T-cell (primary cell): ENCODE measurements around the gene MAP3K15. TPM values are rescaled to one million over a fixed set of nuclear protein-coding genes. Genes with fewer than 3 reads are reported as not detected.

Source experiments
- ATAC-seq, 4 experiments: fragments of 200-7000 bp in 3 of 4; fragments of 150-1000 bp in 1 of 4; cut with Tn5 transposase; replicated peaks in 1 of 4; 1 replicate in 3 of 4; 2 replicates in 1 of 4; pipeline ENCODE4 v1.10.0; 2021; ENCODE audit warnings: moderate library complexity in 3 of 4, mild to moderate bottlenecking in 2 of 4, moderate number of reproducible peaks in 1 of 4
- CTCF ChIA-PET, 2 donors: fragments of 300-600 bp; sonication (Branson Sonifier 250); formaldehyde crosslinking; loops; one replicate each; lab custom pipeline; 2022; ENCODE audit warnings: antibody characterized with exemption in 2 of 2; lab: Charles Lee
- POLR2A ChIA-PET, 2 donors: fragments of 300-600 bp; sonication (Branson Sonifier 250); formaldehyde crosslinking; loops; one replicate each; lab custom pipeline; 2022; ENCODE audit warnings: antibody characterized with exemption in 2 of 2; lab: Charles Lee
- DNase-seq, 35 experiments: peaks; one replicate each; pipeline versions ENCODE4 v3.0.0 to v3.0.0-alpha.2; 2013 to 2023
- H3K27ac ChIP-seq: one replicate; pipeline ENCODE4 v1.5.1; 2013; ENCODE audit warnings: low read length
- H3K27me3 ChIP-seq, 2 experiments: replicated peaks in 1 of 2; 1 replicate in 1 of 2; 2 replicates in 1 of 2; pipeline versions ENCODE4 v1.6.1 to v1.7.0; 2013; ENCODE audit warnings: low read length in 1 of 2, mixed read lengths in 1 of 2; ENCODE audit not compliant: control insufficient read depth in 2 of 2, insufficient read depth in 2 of 2; ENCODE audit errors: extremely low read depth in 1 of 2
- H3K36me3 ChIP-seq, 2 donors: 1 replicate in 1 of 2; 2 replicates in 1 of 2; pipeline versions ENCODE4 v1.6.1 to v1.7.0; 2013; ENCODE audit warnings: low read length in 1 of 2; ENCODE audit not compliant: control insufficient read depth in 2 of 2, insufficient read depth in 1 of 2; ENCODE audit errors: extremely low read depth in 1 of 2
- H3K4me1 ChIP-seq, 2 experiments: 1 replicate in 1 of 2; 2 replicates in 1 of 2; pipeline versions ENCODE4 v1.6.1 to v1.7.0; 2013; ENCODE audit warnings: low read length in 2 of 2, mixed read lengths in 1 of 2; ENCODE audit not compliant: insufficient read depth in 2 of 2, control insufficient read depth in 1 of 2; ENCODE audit errors: extremely low read depth in 1 of 2
- H3K4me3 ChIP-seq, 2 donors: 1 replicate in 1 of 2; 2 replicates in 1 of 2; pipeline versions ENCODE4 v1.5.1 to v1.7.0; 2013; ENCODE audit warnings: mild to moderate bottlenecking in 2 of 2, low read length in 1 of 2, moderate library complexity in 1 of 2; ENCODE audit not compliant: control insufficient read depth in 1 of 2; ENCODE audit errors: extremely low read depth in 1 of 2
- H3K9me3 ChIP-seq: 2 replicates; pipeline ENCODE4 v1.7.0; 2013
- H3K27ac Mint-ChIP-seq, 2 donors: one replicate each; pipeline ENCODE4 v1.8.0; 2020 to 2021; ENCODE audit warnings: mild to moderate bottlenecking in 2 of 2, mixed read lengths in 2 of 2
- H3K27me3 Mint-ChIP-seq, 2 donors: one replicate each; pipeline ENCODE4 v1.8.0; 2021 to 2022; ENCODE audit warnings: mixed read lengths in 2 of 2
- H3K36me3 Mint-ChIP-seq: one replicate; pipeline ENCODE4 v1.8.0; 2021; ENCODE audit warnings: mixed read lengths
- H3K4me1 Mint-ChIP-seq, 3 donors: one replicate each; pipeline ENCODE4 v1.8.0; 2020 to 2022; ENCODE audit warnings: mixed read lengths in 3 of 3, mild to moderate bottlenecking in 1 of 3
- H3K4me3 Mint-ChIP-seq, 3 donors: one replicate each; pipeline ENCODE4 v1.8.0; 2020 to 2022; ENCODE audit warnings: mild to moderate bottlenecking in 3 of 3, mixed read lengths in 3 of 3, moderate library complexity in 3 of 3
- H3K9me3 Mint-ChIP-seq, 3 donors: one replicate each; pipeline ENCODE4 v1.8.0; 2020 to 2022; ENCODE audit warnings: mixed read lengths in 3 of 3
- WGBS: methylation state at CpG from one replicate; pipeline ENCODE4 v1.1.5; 2013; ENCODE audit warnings: missing lambda C conversion rate; ENCODE audit not compliant: insufficient coverage; 5-methylcytosine and 5-hydroxymethylcytosine counted together
- total RNA-seq, 35 experiments: library from RNA in 6 of 35; stranded (reverse) in 6 of 35; fragments of 120-200 nt in 1 of 35; gene quantifications; one replicate each; pipeline versions ENCODE4 v1.2.1 to v1.2.4 and lab custom pipeline; 2013 to 2026

Gene MAP3K15
- total RNA-seq, 5 donors from 2014 or later (not counting 1 experiment from before 2014, with no cell fraction given): 0.09 to 0.23 TPM; not detected in 3

GRCh38 chrX:19543020-19543715 is 27.9 kb upstream of the MAP3K15 start:
- ChIA-PET CTCF (interaction anchor here in 1 of 2 donors (0.6 to 0.8 kb wide), 2 partner anchors 7 to 53 kb away, joined by 3 read pairs; no protein-coding TSS in a partner anchor), POLR2A (no interaction called here)
- no peak overlapping the region for H3K4me3 Mint-ChIP-seq
- H3K9me3 Mint-ChIP-seq: no peaks in the 10 kb centered on the region
- H3K36me3 Mint-ChIP-seq: peaks cover 32% of the 10 kb centered on the region
- peaks cover 0 to 9% (median 7%) of the 10 kb centered on the region in 3 donors for H3K4me1 Mint-ChIP-seq
- H3K27ac ChIP-seq: no peak overlapping the region
- H3K27ac Mint-ChIP-seq: peak overlapping the region; percentile 6 to 13
- no peak for ATAC-seq
- H3K27me3 Mint-ChIP-seq: no peaks in the 10 kb centered on the region
- peaks cover 0 to 72% of the 10 kb centered on the region in 2 donors for H3K36me3 ChIP-seq
- H3K4me3 ChIP-seq: no peak overlapping the region
- no peaks in the 10 kb centered on the region for H3K4me1 ChIP-seq
- H3K9me3 ChIP-seq: no peaks in the 10 kb centered on the region
- no peaks in the 10 kb centered on the region for H3K27me3 ChIP-seq
- DNase-seq: no peak
- 94% methylated on average over 6 of the region's 9 CpGs for WGBS

DNA sequence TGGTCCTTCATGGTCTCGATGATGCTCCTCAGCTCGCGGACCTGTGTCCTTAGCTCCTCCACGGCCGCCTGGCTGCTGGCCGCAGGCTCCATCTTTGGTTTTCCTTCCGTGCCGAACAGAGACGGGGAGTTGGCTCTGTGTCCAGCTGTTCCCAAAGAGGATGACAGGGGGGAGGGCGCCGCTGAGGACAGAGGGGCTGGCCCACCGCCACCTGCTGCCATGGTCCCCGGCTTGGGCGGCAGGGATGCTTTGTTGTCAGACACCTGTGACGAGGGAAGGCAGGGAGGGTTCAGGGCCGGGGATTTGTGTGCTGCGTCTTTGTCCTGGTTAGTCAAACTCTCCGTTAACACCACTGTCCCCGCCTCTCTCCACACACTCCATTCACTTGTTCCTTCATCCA is 26.6 kb upstream of the MAP3K15 start:
- WGBS: 100% methylated on average over 6 of the region's 19 CpGs
- Histone ChIP-seq H3K36me3 (peaks cover 0 to 72% of the 10 kb centered on the region in 2 donors), H3K4me1 (no peaks in the 10 kb centered on the region), H3K27ac (no peak overlapping the region), H3K27me3 (no peaks in the 10 kb centered on the region), H3K9me3 (no peaks in the 10 kb centered on the region), H3K4me3 (no peak overlapping the region)
- no peaks in the 10 kb centered on the region for H3K9me3 Mint-ChIP-seq
- H3K27ac Mint-ChIP-seq: no peak overlapping the region
- peaks cover 0 to 7% (median 6%) of the 10 kb centered on the region in 3 donors for H3K4me1 Mint-ChIP-seq
- ChIA-PET CTCF (no interaction called here), POLR2A (no interaction called here)
- H3K4me3 Mint-ChIP-seq: no peak overlapping the region
- H3K36me3 Mint-ChIP-seq: peaks cover 30% of the 10 kb centered on the region
- no peaks in the 10 kb centered on the region for H3K27me3 Mint-ChIP-seq
- no peak for ATAC-seq
- no peak for DNase-seq

GRCh38 chrX:19541196-19541595 is 25.9 kb upstream of the MAP3K15 start:
- CTCF ChIA-PET: no interaction called here
- no peak overlapping the region for H3K4me3 Mint-ChIP-seq
- Histone ChIP-seq H3K27ac (no peak overlapping the region), H3K9me3 (no peaks in the 10 kb centered on the region), H3K27me3 (no peaks in the 10 kb centered on the region), H3K36me3 (peaks cover 0 to 70% of the 10 kb centered on the region in 2 donors), H3K4me1 (no peaks in the 10 kb centered on the region), H3K4me3 (no peak overlapping the region)
- WGBS: no CpG with 5 or more reads among the region's 3 CpGs
- no peak overlapping the region for H3K27ac Mint-ChIP-seq
- H3K36me3 Mint-ChIP-seq: peaks cover 24% of the 10 kb centered on the region
- DNase-seq: no peak
- POLR2A ChIA-PET: interaction anchor here in 1 of 2 donors (0.6 kb wide), 1 partner anchor 15 kb away, joined by 3 read pairs; no protein-coding TSS in a partner anchor
- H3K9me3 Mint-ChIP-seq: no peaks in the 10 kb centered on the region
- no peaks in the 10 kb centered on the region for H3K27me3 Mint-ChIP-seq
- H3K4me1 Mint-ChIP-seq: peaks cover 0 to 7% (median 6%) of the 10 kb centered on the region in 3 donors
- ATAC-seq: no peak

DNA sequence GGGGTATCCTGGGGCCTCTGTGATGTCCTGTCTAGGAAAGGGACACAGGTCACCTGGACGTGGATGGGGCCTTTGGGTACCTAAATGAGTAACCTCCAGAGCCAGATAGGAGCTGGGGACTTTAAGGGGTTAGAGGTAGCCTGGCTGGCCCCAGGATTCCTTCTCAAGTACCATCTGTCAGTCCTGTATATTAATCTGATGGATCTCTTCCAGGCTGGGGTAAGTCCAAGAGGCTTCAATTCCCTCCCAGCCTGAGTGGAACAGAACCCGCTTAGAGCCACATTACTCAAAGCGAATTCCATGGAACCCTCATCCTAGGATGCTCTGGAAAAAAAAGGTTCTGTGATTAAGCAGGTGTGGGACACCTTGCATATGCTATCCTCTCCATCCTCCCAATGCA is 24.8 kb upstream of the MAP3K15 start:
- DNase-seq (no peak), ATAC-seq (no peak)
- no CpG with 5 or more reads among the region's 3 CpGs for WGBS
- Mint-ChIP-seq H3K4me3 (no peak overlapping the region), H3K36me3 (peaks cover 18% of the 10 kb centered on the region), H3K4me1 (peaks cover 0 to 7% (median 4%) of the 10 kb centered on the region in 3 donors), H3K9me3 (no peaks in the 10 kb centered on the region), H3K27ac (no peak overlapping the region), H3K27me3 (no peaks in the 10 kb centered on the region)
- no peaks in the 10 kb centered on the region for H3K4me1 ChIP-seq
- ChIA-PET CTCF (interaction anchor here in 1 of 2 donors (0.5 kb wide), 1 partner anchor 173 kb away, joined by 3 read pairs; no protein-coding TSS in a partner anchor), POLR2A (interaction anchor here in 1 of 2 donors (1.0 kb wide), 1 partner anchor 87 kb away, joined by 3 read pairs; no protein-coding TSS in a partner anchor)
- H3K27me3 ChIP-seq: no peaks in the 10 kb centered on the region
- no peaks in the 10 kb centered on the region for H3K9me3 ChIP-seq
- peaks cover 0 to 59% of the 10 kb centered on the region in 2 donors for H3K36me3 ChIP-seq
- no peak overlapping the region for H3K27ac ChIP-seq
- H3K4me3 ChIP-seq: no peak overlapping the region

GRCh38 chrX:19539665-19540064 is 24.4 kb upstream of the MAP3K15 start:
- Histone ChIP-seq H3K4me3 (no peak overlapping the region), H3K27me3 (no peaks in the 10 kb centered on the region), H3K9me3 (no peaks in the 10 kb centered on the region), H3K4me1 (no peaks in the 10 kb centered on the region), H3K27ac (no peak overlapping the region), H3K36me3 (peaks cover 0 to 57% of the 10 kb centered on the region in 2 donors)
- Mint-ChIP-seq H3K27ac (no peak overlapping the region), H3K4me1 (peaks cover 0 to 7% (median 4%) of the 10 kb centered on the region in 3 donors), H3K27me3 (no peaks in the 10 kb centered on the region), H3K36me3 (peaks cover 15% of the 10 kb centered on the region), H3K4me3 (no peak overlapping the region), H3K9me3 (no peaks in the 10 kb centered on the region)
- WGBS: 100% methylated on average over 1 of the region's 4 CpGs
- DNase-seq (no peak), ATAC-seq (no peak)
- ChIA-PET CTCF (interaction anchor here in 1 of 2 donors (0.5 kb wide), 1 partner anchor 172 kb away, joined by 3 read pairs; no protein-coding TSS in a partner anchor), POLR2A (interaction anchor here in 1 of 2 donors (1.0 kb wide), 1 partner anchor 88 kb away, joined by 3 read pairs; no protein-coding TSS in a partner anchor)

DNA sequence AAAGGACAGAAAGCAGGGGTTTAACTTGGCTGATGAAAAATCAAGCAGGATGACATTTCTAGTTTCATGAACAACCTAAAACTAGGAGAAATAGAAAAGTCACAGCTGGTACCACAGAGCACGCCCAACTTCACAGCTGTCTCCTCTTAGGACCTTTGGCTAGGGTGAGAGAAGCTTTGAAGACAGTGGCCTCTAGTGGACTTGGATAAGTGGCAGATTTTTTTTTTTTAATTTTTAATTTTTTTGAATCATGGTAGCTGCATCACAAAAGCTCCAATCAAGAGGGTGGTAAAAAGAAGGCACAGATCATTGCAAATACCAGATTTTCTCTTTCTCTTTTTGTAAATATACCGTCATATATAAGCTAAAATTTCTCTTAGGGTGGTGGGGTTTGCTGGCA is 20.2 kb upstream of the MAP3K15 start:
- Histone ChIP-seq H3K4me1 (no peaks in the 10 kb centered on the region), H3K36me3 (peaks cover 0 to 22% of the 10 kb centered on the region in 2 donors), H3K27me3 (no peaks in the 10 kb centered on the region), H3K4me3 (no peak overlapping the region), H3K27ac (no peak overlapping the region), H3K9me3 (no peaks in the 10 kb centered on the region)
- no CpG with 5 or more reads among the region's 2 CpGs for WGBS
- Mint-ChIP-seq H3K4me1 (no peaks in the 10 kb centered on the region), H3K4me3 (no peak overlapping the region), H3K9me3 (no peaks in the 10 kb centered on the region), H3K36me3 (peaks cover 6% of the 10 kb centered on the region), H3K27me3 (no peaks in the 10 kb centered on the region), H3K27ac (no peak overlapping the region)
- ChIA-PET CTCF (interaction anchor here (0.6 to 1.2 kb wide), 4 partner anchors 8 to 234 kb away, joined by 3 to 5 read pairs (median 3); partner anchors contain the start of gene MAP3K15 (in 1 of the 2)), POLR2A (interaction anchor here in 1 of 2 donors (0.7 kb wide), 1 partner anchor 214 kb away, joined by 3 read pairs; no protein-coding TSS in a partner anchor)
- no peak for ATAC-seq
- DNase-seq: no peak
